SH-SY5Y (cell line): ENCODE data around the gene TSC22D3.

Experiments used
- GATA2 ChIP-seq: IDR thresholded peaks from 2 replicates; pipeline ENCODE4 v1.6.1; 2011; ENCODE audit warnings: mild to moderate bottlenecking, low read depth, low read length
- GATA3 ChIP-seq: IDR thresholded peaks from 2 replicates; pipeline ENCODE4 v1.6.1; 2011; ENCODE audit warnings: low read depth, mild to moderate bottlenecking, low read length, moderate library complexity

The TSC22D3 gene

GRCh38 chrX:107691024-107691448 lies 84.6 kb downstream of the TSC22D3 start:
- TF ChIP-seq GATA3 (no peak), GATA2 (no peak)

- TF ChIP-seq GATA3 (no peak), GATA2 (no peak)
These were observed 88.1 kb downstream of the TSC22D3 start for GRCh38 chrX:107687445-107687844.

GRCh38 chrX:107686792-107687191 lies 88.8 kb downstream of the TSC22D3 start:
- TF ChIP-seq GATA3 = no peak
- no peak for TF ChIP-seq GATA2

GRCh38 chrX:107686026-107686425 lies 89.6 kb downstream of the TSC22D3 start:
- TF ChIP-seq GATA3 (no peak), GATA2 (no peak)

- no peak for TF ChIP-seq GATA2
- TF ChIP-seq GATA3 = no peak
These were observed 90.6 kb downstream of the TSC22D3 start for GRCh38 chrX:107684956-107685385.

- TF ChIP-seq GATA3 (no peak), GATA2 (no peak)
These were observed 91.7 kb downstream of the TSC22D3 start for GRCh38 chrX:107683931-107684330.

- TF ChIP-seq GATA2 (no peak), GATA3 (no peak)
These were observed 92.3 kb downstream of the TSC22D3 start for GRCh38 chrX:107683124-107683895.

GRCh38 chrX:107682256-107682655 lies 93.3 kb downstream of the TSC22D3 start:
- TF ChIP-seq GATA3 = no peak
- no peak for TF ChIP-seq GATA2

- TF ChIP-seq GATA2 = no peak
- no peak for TF ChIP-seq GATA3
These were observed 96.4 kb downstream of the TSC22D3 start for GRCh38 chrX:107678957-107679740.

- TF ChIP-seq GATA2 (no peak), GATA3 (no peak)
These were observed 97.7 kb downstream of the TSC22D3 start for GRCh38 chrX:107677909-107678308.

GRCh38 chrX:107677501-107677901 lies 98.1 kb downstream of the TSC22D3 start:
- TF ChIP-seq GATA2 = no peak
- TF ChIP-seq GATA3 = no peak

GRCh38 chrX:107676559-107677378 lies 98.8 kb downstream of the TSC22D3 start:
- no peak for TF ChIP-seq GATA2
- TF ChIP-seq GATA3 = no peak

- TF ChIP-seq GATA3 (no peak), GATA2 (no peak)
These were observed 99.6 kb downstream of the TSC22D3 start for GRCh38 chrX:107675823-107676555.

- TF ChIP-seq GATA3 (no peak), GATA2 (no peak)
These were observed 100.3 kb downstream of the TSC22D3 start for GRCh38 chrX:107675365-107675654.
